GM12878 (cell line): Measurements from ENCODE around the gene CNTNAP2. TPM values are rescaled to one million over a fixed set of nuclear protein-coding genes. Genes with fewer than 3 reads are reported as not detected.

Experiments used
- ATAC-seq: fragments of 200-7000 bp; cut with Tn5 transposase; 3 replicates; pipeline ENCODE4 v1.9.1; 2020; ENCODE audit warnings: mild to moderate bottlenecking, moderate library complexity
- BruUV-seq: library from RNA; stranded (reverse); fragments of 400-500 nt; replicated peaks from 2 replicates; lab custom pipeline; 2021; lab: Mats Ljungman, UMichigan
- CTCF ChIA-PET: fragments of 300-600 bp; sonication (Branson Sonifier 250); formaldehyde crosslinking; extraction: SDS; loops from one replicate; lab custom pipeline; 2021; ENCODE audit warnings: inconsistent platforms; lab: Yijun Ruan, JAX
- POLR2A ChIA-PET: fragments of 350-600 bp; formaldehyde crosslinking; extraction: SDS; loops from one replicate; lab custom pipeline; 2021; ENCODE audit warnings: inconsistent platforms; lab: Charles Lee
- RAD21 ChIA-PET: fragments of 300-600 bp; sonication (Branson Sonifier 250); formaldehyde crosslinking; loops from one replicate; lab custom pipeline; 2023; ENCODE audit warnings: antibody characterized with exemption; ENCODE audit not compliant: unreplicated experiment; lab: Charles Lee
- SMC1A ChIA-PET: fragments of 300-600 bp; sonication (Branson Sonifier 250); formaldehyde crosslinking; loops from one replicate; lab custom pipeline; 2023; ENCODE audit not compliant: unreplicated experiment, uncharacterized antibody; lab: Charles Lee
- DNase-seq: peaks from one replicate; pipeline ENCODE4 v3.0.0-alpha.2; 2011; ENCODE audit warnings: low read depth, low spot score
- FAIRE-seq: peaks from 3 replicates; lab custom pipeline; 2011; peaks lifted over from hg19 to GRCh38; lab: Jason Lieb, UNC
- H2AFZ ChIP-seq: 2 replicates; pipeline ENCODE4 v1.6.0; 2011; ENCODE audit warnings: low read depth, low read length, control low read depth; ENCODE audit not compliant: control insufficient read depth
- H3K27ac ChIP-seq: 2 replicates; pipeline ENCODE4 v1.5.1; 2011; ENCODE audit warnings: control low read depth; ENCODE audit not compliant: control insufficient read depth, insufficient read depth
- H3K27me3 ChIP-seq, 2 experiments: replicated peaks in 1 of 2; 2 replicates each; pipeline versions ENCODE4 v1.6.0 to v1.6.1; 2011; ENCODE audit warnings: low read length in 1 of 2; ENCODE audit not compliant: control insufficient read depth in 2 of 2, insufficient read depth in 2 of 2
- H3K36me3 ChIP-seq, 2 experiments: 2 replicates each; pipeline ENCODE4 v1.5.1; 2011; ENCODE audit warnings: low read length in 1 of 2; ENCODE audit not compliant: control insufficient read depth in 2 of 2, insufficient read depth in 2 of 2
- H3K4me1 ChIP-seq: 2 replicates; pipeline ENCODE4 v1.6.1; 2011; ENCODE audit warnings: mild to moderate bottlenecking, low read length, moderate library complexity, mixed read lengths; ENCODE audit not compliant: control insufficient read depth, insufficient read depth
- H3K4me2 ChIP-seq: 2 replicates; pipeline ENCODE4 v1.6.0; 2011; ENCODE audit warnings: control low read depth; ENCODE audit not compliant: control insufficient read depth, insufficient read depth
- H3K4me3 ChIP-seq: fragments of 200-600 bp; sonication (generic); 2 replicates; pipeline ENCODE4 v1.5.1; 2016
- H3K79me2 ChIP-seq: 2 replicates; pipeline ENCODE4 v1.6.0; 2011; ENCODE audit warnings: low read length; ENCODE audit not compliant: control insufficient read depth, insufficient read depth
- H3K9ac ChIP-seq: 2 replicates; pipeline ENCODE4 v1.8.0; 2011; ENCODE audit warnings: low read length, control low read depth, mixed read lengths; ENCODE audit not compliant: control insufficient read depth, insufficient read depth
- H3K9me3 ChIP-seq: replicated peaks from 3 replicates; pipeline ENCODE4 v1.5.1; 2011; ENCODE audit warnings: mild to moderate bottlenecking, low read length; ENCODE audit not compliant: control insufficient read depth, insufficient read depth
- H4K20me1 ChIP-seq: 2 replicates; pipeline ENCODE4 v1.6.0; 2011; ENCODE audit not compliant: control insufficient read depth, insufficient read depth
- CBFB ChIP-seq: IDR thresholded peaks from 2 replicates; pipeline ENCODE4 v1.6.1; 2016; ENCODE audit warnings: antibody characterized with exemption, low read depth
- EP300 ChIP-seq, 2 experiments: fragments of 150-350 bp in 1 of 2; IDR thresholded peaks; 2 replicates each; pipeline ENCODE4 v1.6.1; 2011 to 2012; ENCODE audit warnings: low read depth in 2 of 2, low read length in 2 of 2, borderline replicate concordance in 1 of 2, improper control_type of control experiment in 1 of 2, inconsistent platforms in 1 of 2; ENCODE audit not compliant: control insufficient read depth in 1 of 2
- FOXM1 ChIP-seq: IDR thresholded peaks from 2 replicates; pipeline ENCODE4 v1.6.1; 2012; ENCODE audit warnings: low read depth, mild to moderate bottlenecking, inconsistent platforms, low read length, moderate library complexity
- IRF4 ChIP-seq: IDR thresholded peaks from 2 replicates; pipeline ENCODE4 v1.6.1; 2011; ENCODE audit warnings: low read depth, low read length
- MAX ChIP-seq: IDR thresholded peaks from 2 replicates; pipeline ENCODE4 v1.6.1; 2012; ENCODE audit warnings: low read depth, low read length, improper control_type of control experiment
- PAX8 ChIP-seq: fragments of 450-650 bp; IDR thresholded peaks from 2 replicates; pipeline ENCODE4 v1.6.1; 2017; ENCODE audit warnings: mild to moderate bottlenecking, moderate library complexity
- POLR2A ChIP-seq: IDR thresholded peaks from 2 replicates; pipeline ENCODE4 v1.6.1; 2011; ENCODE audit warnings: low read depth, mild to moderate bottlenecking, low read length
- RAD21 ChIP-seq: IDR thresholded peaks from 2 replicates; pipeline ENCODE4 v1.6.1; 2011; ENCODE audit warnings: mild to moderate bottlenecking, low read depth, low read length, moderate library complexity; ENCODE audit not compliant: insufficient read depth
- RUNX3 ChIP-seq: IDR thresholded peaks from 2 replicates; pipeline ENCODE4 v1.6.1; 2012; ENCODE audit warnings: low read length, inconsistent platforms
- SMC3 ChIP-seq: IDR thresholded peaks from 2 replicates; pipeline ENCODE4 v1.6.1; 2011; ENCODE audit warnings: low read length, improper control_type of control experiment, borderline replicate concordance
- STAT1 ChIP-seq: fragments of 450-650 bp; conservative IDR thresholded peaks from 2 replicates; pipeline ENCODE4 v1.6.1; 2014; ENCODE audit warnings: antibody characterized with exemption, mild to moderate bottlenecking
- STAT3 ChIP-seq: IDR thresholded peaks from 2 replicates; pipeline ENCODE4 v1.6.1; 2011; ENCODE audit warnings: low read depth, low read length, improper control_type of control experiment
- ZNF384 ChIP-seq: IDR thresholded peaks from 2 replicates; pipeline ENCODE4 v1.6.1; 2012; ENCODE audit warnings: low read depth, mild to moderate bottlenecking, low read length, improper control_type of control experiment, borderline replicate concordance
- WGBS: methylation state at CpG from one replicate; pipeline ENCODE4 v1.1.6; 2016; ENCODE audit warnings: low lambda C conversion rate; ENCODE audit not compliant: insufficient replicate concordance, insufficient coverage; ENCODE audit errors: missing lambda C conversion rate; 5-methylcytosine and 5-hydroxymethylcytosine counted together
- in situ Hi-C: fragments of 300-500 bp; cut with MboI; formaldehyde crosslinking; loops from 9 replicates; pipeline ENCODE4 v1.14.3; 2018; ENCODE audit warnings: mixed read lengths
- intact Hi-C: fragments of 100-400 bp; cut with micrococcal nuclease; formaldehyde crosslinking; loops from one replicate; pipeline ENCODE4 v1.14.2; 2022; ENCODE audit not compliant: unreplicated experiment
- polyA plus RNA-seq, 11 experiments: library from polyadenylated mRNA; depleted of rRNA in 4 of 11; unstranded in 6 of 11; stranded (reverse) in 5 of 11; fragments of >200 nt; fragmentation: Nextera tagmentation in 4 of 11; fragmentation: Illumina TruSeq in 1 of 11; extraction: Ambion mirVana in 4 of 11; extraction: Trizol in 1 of 11; gene quantifications; 1 replicate in 1 of 11; 2 replicates in 10 of 11; pipeline versions ENCODE4 v1.2.1 to v1.2.3, GENCODE V29; 2011 to 2016; ENCODE audit warnings: inconsistent platforms in 2 of 11, missing spikeins in 2 of 11, low read depth in 1 of 11
- total RNA-seq, 4 experiments: library from RNA; depleted of rRNA in 3 of 4; stranded (reverse); fragments of >200 nt in 3 of 4; fragmentation: Illumina TruSeq in 1 of 4; extraction: Trizol in 1 of 4; gene quantifications; 2 replicates each; pipeline versions ENCODE4 v1.2.1 to v1.2.3, GENCODE V29; 2013 to 2021
- TF ChIP-seq, protein P1 (sequence below): fragments of 450-650 bp; IDR thresholded peaks from 2 replicates; pipeline ENCODE4 v1.6.1; 2017; ENCODE audit warnings: low read depth, mild to moderate bottlenecking, moderate library complexity

Gene CNTNAP2
- total and polyA plus RNA-seq, 10 of the 15 experiments (the other 5 are each of a cell fraction or from before 2014, with no cell fraction given) = 0.03 to 0.08 (median 0.03) TPM; not detected in 7

DNA sequence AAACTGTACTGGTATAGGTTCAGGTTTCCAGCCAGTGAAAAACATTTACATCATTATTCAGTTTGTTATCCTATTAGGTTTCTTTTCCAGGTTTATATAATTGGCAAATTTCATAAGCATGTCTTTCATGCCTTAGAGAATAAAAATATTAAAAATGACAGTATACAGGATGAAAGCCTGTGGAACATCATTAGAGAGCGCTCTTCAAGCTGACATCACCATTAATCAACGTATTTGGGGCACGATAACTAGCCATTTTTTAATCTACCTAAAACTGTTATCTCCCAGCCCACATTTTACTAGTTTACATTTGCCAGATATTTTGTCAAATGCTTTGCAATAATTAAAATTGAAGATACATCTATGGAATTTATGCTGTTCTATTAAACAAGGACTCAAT, 714.1 kb downstream of the CNTNAP2 start:
- intact Hi-C loops = no loop called here
- Histone ChIP-seq H3K4me2 (no peak overlapping the region), H3K27me3 (no peaks in the 10 kb centered on the region), H4K20me1 (no peaks in the 10 kb centered on the region), H3K27ac (no peak overlapping the region), H3K9ac (no peak overlapping the region), H3K36me3 (no peaks in the 10 kb centered on the region), H3K79me2 (no peaks in the 10 kb centered on the region), H3K4me3 (no peak overlapping the region), H3K4me1 (no peaks in the 10 kb centered on the region), H3K9me3 (no peaks in the 10 kb centered on the region), H2AFZ (no peak overlapping the region)
- ATAC-seq (no peak), FAIRE-seq (no peak), DNase-seq (no peak)
- ChIA-PET RAD21 (no interaction called here), SMC1A (interaction anchor here (1.7 kb wide), 1 partner anchor 11 kb away, joined by 4 read pairs; no protein-coding TSS in a partner anchor), POLR2A (no interaction called here), CTCF (interaction anchor here (1.6 kb wide), 1 partner anchor 11 kb away, joined by 5 read pairs; no protein-coding TSS in a partner anchor)
- 0% methylated on average over 3 of the region's 3 CpGs for WGBS
- in situ Hi-C loops = no loop called here
- TF ChIP-seq POLR2A = no peak
- TF ChIP-seq IRF4 = no peak
- TF ChIP-seq SMC3 = no peak
- TF ChIP-seq RAD21 = no peak
- TF ChIP-seq RUNX3 = no peak
- no peak for TF ChIP-seq FOXM1
- TF ChIP-seq EP300 (IDR thresholded peaks at IDR 0.05; ENCODE audit: borderline replicate concordance in 1 of 2, control insufficient read depth in 1 of 2, low read depth in 2 of 2, low read length in 2 of 2) = no peak
- BruUV-seq = no TSS peak

GRCh38 chr7:146831875-146832274, 715.3 kb downstream of the CNTNAP2 start:
- TF ChIP-seq CBFB (no peak), PAX8 (no peak), STAT1 (no peak), MAX (no peak), ZNF384 (no peak), STAT3 (no peak), IRF4 (no peak), RUNX3 (no peak)
- TF ChIP-seq, protein P1, sequence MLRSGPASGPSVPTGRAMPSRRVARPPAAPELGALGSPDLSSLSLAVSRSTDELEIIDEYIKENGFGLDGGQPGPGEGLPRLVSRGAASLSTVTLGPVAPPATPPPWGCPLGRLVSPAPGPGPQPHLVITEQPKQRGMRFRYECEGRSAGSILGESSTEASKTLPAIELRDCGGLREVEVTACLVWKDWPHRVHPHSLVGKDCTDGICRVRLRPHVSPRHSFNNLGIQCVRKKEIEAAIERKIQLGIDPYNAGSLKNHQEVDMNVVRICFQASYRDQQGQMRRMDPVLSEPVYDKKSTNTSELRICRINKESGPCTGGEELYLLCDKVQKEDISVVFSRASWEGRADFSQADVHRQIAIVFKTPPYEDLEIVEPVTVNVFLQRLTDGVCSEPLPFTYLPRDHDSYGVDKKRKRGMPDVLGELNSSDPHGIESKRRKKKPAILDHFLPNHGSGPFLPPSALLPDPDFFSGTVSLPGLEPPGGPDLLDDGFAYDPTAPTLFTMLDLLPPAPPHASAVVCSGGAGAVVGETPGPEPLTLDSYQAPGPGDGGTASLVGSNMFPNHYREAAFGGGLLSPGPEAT = no peak
- TF ChIP-seq, all 136 proteins: peak for 0
- ChIA-PET RAD21 (no interaction called here), SMC1A (no interaction called here), CTCF (no interaction called here), POLR2A (no interaction called here)
- Histone ChIP-seq H3K27ac (no peak overlapping the region), H3K4me2 (no peak overlapping the region), H3K4me3 (no peak overlapping the region), H2AFZ (no peak overlapping the region), H3K27me3 (no peaks in the 10 kb centered on the region), H3K9me3 (no peaks in the 10 kb centered on the region), H3K79me2 (no peaks in the 10 kb centered on the region), H3K9ac (no peak overlapping the region), H3K4me1 (no peaks in the 10 kb centered on the region), H4K20me1 (no peaks in the 10 kb centered on the region), H3K36me3 (no peaks in the 10 kb centered on the region)
- in situ Hi-C loops (no loop called here), intact Hi-C loops (no loop called here)
- FAIRE-seq (no peak), DNase-seq (no peak), ATAC-seq (no peak)
- no TSS peak for BruUV-seq
- WGBS = 22% methylated on average over 2 of the region's 2 CpGs
